Activated naive CD4-positive, alpha-beta T cell (primary cell): ENCODE results near the gene TBL3.

Experiments used
- DNase-seq, 4 experiments: peaks; one replicate each; lab custom pipeline; 2025; lab: John Stamatoyannopoulos, UW

The TBL3 gene

GRCh38 chr16:1964506-1965395 lies 7.1 kb upstream of the TBL3 start, which contains the start of gene RPS2:
Gene RPS2, minus strand, starts transcription at chr16:1964826. Its CDS starts 201 bp downstream, at chr16:1964625.
- peak; percentile 96 to 97 (median 96) for DNase-seq

- no peak for DNase-seq
Measured at GRCh38 chr16:1965396-1966001, 6.4 kb upstream of the TBL3 start.

GRCh38 chr16:1966460-1966859 lies 5.4 kb upstream of the TBL3 start, which contains the start of gene RNF151:
Gene RNF151, plus strand, starts transcription at chr16:1966856. Its CDS starts 26 bp downstream, at chr16:1966882.
- DNase-seq, result no peak

GRCh38 chr16:1968146-1968953 lies 3.5 kb upstream of the TBL3 start:
- DNase-seq, result no peak

GRCh38 chr16:1972490-1972877 lies 631 bp downstream of the TBL3 start:
- DNase-seq, result no peak

GRCh38 chr16:1973461-1974156 lies 1.8 kb downstream of the TBL3 start:
- no peak for DNase-seq

- DNase-seq, result no peak
Measured at GRCh38 chr16:1974157-1975070, 2.6 kb downstream of the TBL3 start.

GRCh38 chr16:1975432-1976215 lies 3.8 kb downstream of the TBL3 start:
- DNase-seq, result no peak

- no peak for DNase-seq
Measured at GRCh38 chr16:1976216-1976520, 4.3 kb downstream of the TBL3 start.

- DNase-seq, result no peak
Measured at GRCh38 chr16:1976951-1977874, 5.4 kb downstream of the TBL3 start.

GRCh38 chr16:1977875-1978268 lies 6.0 kb downstream of the TBL3 start:
- DNase-seq, result no peak

- no peak for DNase-seq
Measured at GRCh38 chr16:1978476-1979120, 6.7 kb downstream of the TBL3 start.

GRCh38 chr16:1979271-1980029 lies 7.6 kb downstream of the TBL3 start:
- DNase-seq, result no peak

GRCh38 chr16:1980030-1980769 lies 8.3 kb downstream of the TBL3 start:
- DNase-seq, result no peak

- DNase-seq, result no peak
Measured at GRCh38 chr16:1980770-1981087, 8.9 kb downstream of the TBL3 start.

- no peak for DNase-seq
Measured at GRCh38 chr16:1981398-1981836, 9.6 kb downstream of the TBL3 start, which contains the start of gene NOXO1. Gene NOXO1, minus strand, starts transcription at chr16:1981469. Its CDS starts 290 bp downstream, at chr16:1981179.

- DNase-seq, result no peak
Measured at GRCh38 chr16:1982013-1982433, 10.2 kb downstream of the TBL3 start.
